Neural cell (in vitro differentiated cells): ENCODE data around the gene IQCH. TPM values are rescaled to one million over a fixed set of nuclear protein-coding genes. Genes with fewer than 3 reads are reported as not detected.

Experiments
- H2AFZ ChIP-seq: fragments of 200-600, 300-800 bp; sonication (generic), shearing (Covaris generic); 2 replicates; pipeline ENCODE4 v1.6.0; 2014; ENCODE audit warnings: low read depth, mild to moderate bottlenecking, antibody characterized with exemption, low read length, moderate library complexity
- H3F3A ChIP-seq: fragments of 200-600 bp; shearing (Covaris generic); 2 replicates; pipeline ENCODE4 v1.6.1; 2016; ENCODE audit warnings: mild to moderate bottlenecking, moderate library complexity, mixed read lengths, antibody characterized with exemption, low read length; ENCODE audit not compliant: insufficient read depth, poor library complexity, severe bottlenecking
- H3K27ac ChIP-seq: fragments of 200-600, 300-800 bp; sonication (generic), shearing (Covaris generic); 2 replicates; pipeline ENCODE4 v1.5.1; 2014; ENCODE audit warnings: mild to moderate bottlenecking, low read length, moderate library complexity
- H3K27me3 ChIP-seq: fragments of 300-800, 200-600 bp; sonication (generic), shearing (Covaris generic); 2 replicates; pipeline ENCODE4 v1.6.0; 2014; ENCODE audit warnings: mild to moderate bottlenecking, low read depth, low read length, moderate library complexity; ENCODE audit not compliant: insufficient read depth
- H3K36me3 ChIP-seq: fragments of 300-800, 200-600 bp; sonication (generic), shearing (Covaris generic); 2 replicates; pipeline ENCODE4 v1.5.1; 2014; ENCODE audit warnings: mild to moderate bottlenecking, antibody characterized with exemption, low read length, moderate library complexity; ENCODE audit not compliant: insufficient read depth
- H3K4me2 ChIP-seq: fragments of 300-800, 200-600 bp; sonication (generic), shearing (Covaris generic); 2 replicates; pipeline ENCODE4 v1.6.0; 2014; ENCODE audit warnings: mild to moderate bottlenecking, low read length
- H3K4me3 ChIP-seq: fragments of 300-800, 200-600 bp; sonication (generic), shearing (Covaris generic); 2 replicates; pipeline ENCODE4 v1.5.1; 2014; ENCODE audit warnings: mild to moderate bottlenecking, low read length, moderate library complexity
- H3K79me2 ChIP-seq: fragments of 200-600 bp; shearing (Covaris generic); replicated peaks from 2 replicates; pipeline ENCODE4 v1.6.0; 2014; ENCODE audit warnings: mild to moderate bottlenecking, low read length, moderate library complexity; ENCODE audit not compliant: insufficient read depth
- H3K9ac ChIP-seq: fragments of 300-800, 200-600 bp; sonication (generic), shearing (Covaris generic); 2 replicates; pipeline ENCODE4 v1.6.1; 2016; ENCODE audit warnings: mild to moderate bottlenecking, low read length, mixed read lengths
- H3K9me2 ChIP-seq: fragments of 200-600 bp; shearing (Covaris generic); 2 replicates; pipeline ENCODE4 v1.6.1; 2016; ENCODE audit warnings: mild to moderate bottlenecking, low read length, mixed read lengths; ENCODE audit not compliant: insufficient read depth
- H3K9me3 ChIP-seq: fragments of 200-600, 300-800 bp; sonication (generic), shearing (Covaris generic); 2 replicates; pipeline ENCODE4 v1.6.1; 2016; ENCODE audit warnings: mild to moderate bottlenecking, mixed run types, low read length, moderate library complexity, mixed read lengths
- H4K20me1 ChIP-seq: fragments of 200-600 bp; shearing (Covaris generic); 2 replicates; pipeline ENCODE4 v1.6.1; 2016; ENCODE audit warnings: mild to moderate bottlenecking, mixed run types; ENCODE audit not compliant: insufficient read depth
- EP300 ChIP-seq: fragments of 450-650 bp; conservative IDR thresholded peaks from 2 replicates; pipeline ENCODE4 v1.6.1; 2014; ENCODE audit warnings: antibody characterized with exemption, mild to moderate bottlenecking, moderate library complexity; ENCODE audit not compliant: poor library complexity, severe bottlenecking
- EZH2 ChIP-seq: fragments of 200-600, 300-800 bp; shearing (Covaris generic), sonication (generic); IDR thresholded peaks from 2 replicates; pipeline ENCODE4 v1.6.1; 2014; ENCODE audit warnings: antibody characterized with exemption, low read length, borderline replicate concordance, mild to moderate bottlenecking; ENCODE audit not compliant: insufficient read depth, poor library complexity, severe bottlenecking
- MXI1 ChIP-seq: fragments of 450-650 bp; conservative IDR thresholded peaks from 2 replicates; pipeline ENCODE4 v1.6.1; 2014; ENCODE audit warnings: antibody characterized with exemption, mild to moderate bottlenecking; ENCODE audit not compliant: poor library complexity, severe bottlenecking
- POLR2AphosphoS5 ChIP-seq: IDR thresholded peaks from 2 replicates; pipeline ENCODE4 v1.6.1; 2012
- RAD21 ChIP-seq: fragments of 450-650 bp; conservative IDR thresholded peaks from 2 replicates; pipeline ENCODE4 v1.6.1; 2014; ENCODE audit warnings: antibody characterized with exemption, mild to moderate bottlenecking, moderate library complexity
- SMC3 ChIP-seq: fragments of 450-650 bp; conservative IDR thresholded peaks from 2 replicates; pipeline ENCODE4 v1.6.1; 2014; ENCODE audit warnings: antibody characterized with exemption, mild to moderate bottlenecking, moderate library complexity; ENCODE audit not compliant: poor library complexity
- TAF1 ChIP-seq: IDR thresholded peaks from 2 replicates; pipeline ENCODE4 v1.6.1; 2012; ENCODE audit warnings: low read depth
- polyA plus RNA-seq: library from polyadenylated mRNA; depleted of rRNA; stranded (reverse); fragments of >200 nt; gene quantifications from 2 replicates; pipeline ENCODE4 v1.2.3, GENCODE V29; 2014
- TF ChIP-seq, protein P1 (sequence below): IDR thresholded peaks from 2 replicates; pipeline ENCODE4 v1.6.1; 2012; ENCODE audit warnings: borderline replicate concordance
- TF ChIP-seq, protein P2 (sequence below): fragments of 450-650 bp; IDR thresholded peaks from 2 replicates; pipeline ENCODE4 v1.5.1; 2014; ENCODE audit warnings: antibody characterized with exemption, mild to moderate bottlenecking, moderate library complexity; ENCODE audit not compliant: poor library complexity, severe bottlenecking

The IQCH gene
- polyA plus RNA-seq, 1 donor from 2014 or later, result 2.8 TPM

DNA sequence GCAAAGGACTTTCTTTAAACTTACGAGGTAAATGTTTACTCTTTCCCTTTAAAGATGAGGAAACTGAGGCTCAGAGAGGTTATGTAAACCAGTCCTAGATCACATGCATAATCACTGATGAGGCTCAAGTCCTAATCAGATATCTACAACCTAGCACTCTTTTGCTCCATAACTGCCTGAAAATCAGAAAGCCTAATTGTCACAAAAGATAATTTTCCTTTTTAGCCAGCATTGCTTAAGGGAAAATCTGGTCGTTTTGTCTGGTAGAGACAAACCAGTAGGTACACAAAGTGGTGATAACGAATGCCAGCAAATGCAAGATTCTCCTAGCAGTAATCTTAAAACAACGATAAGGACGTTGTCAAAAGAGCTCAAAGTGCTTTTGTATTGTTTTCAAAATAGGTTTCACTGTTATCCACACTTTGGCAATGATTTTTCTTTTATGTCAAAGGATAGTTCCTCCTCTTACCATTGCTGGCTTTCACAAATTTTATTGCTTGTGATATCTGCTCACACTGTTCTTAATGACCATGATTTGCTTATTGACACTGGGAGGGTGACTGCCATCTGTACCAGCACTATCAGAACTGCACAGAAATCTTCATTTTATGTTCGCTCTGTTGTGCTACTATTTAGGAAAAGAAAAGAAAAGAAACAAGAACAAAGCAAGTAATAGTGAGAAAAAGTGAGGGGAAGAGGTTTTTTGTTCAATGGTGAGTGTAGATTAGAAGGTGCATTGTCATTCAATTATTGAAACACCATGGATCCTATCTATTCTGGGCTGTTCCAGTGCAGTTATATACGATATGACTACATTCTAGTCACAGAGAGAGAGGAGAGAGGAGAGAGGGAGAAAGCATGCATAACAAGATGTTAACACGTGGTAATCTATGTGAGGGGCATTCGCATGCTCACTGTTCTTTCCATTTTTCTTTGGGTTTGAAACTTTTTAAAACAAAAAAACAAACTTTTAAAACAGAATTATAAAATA lies 13.7 kb downstream of the IQCH start:
- H2AFZ ChIP-seq, result no peak overlapping the region
- H3K27ac ChIP-seq, result no peak overlapping the region
- H4K20me1 ChIP-seq, result no peaks in the 10 kb centered on the region
- H3K27me3 ChIP-seq, result no peaks in the 10 kb centered on the region
- no peaks in the 10 kb centered on the region for H3K36me3 ChIP-seq
- no peaks in the 10 kb centered on the region for H3K9me2 ChIP-seq
- no peaks in the 10 kb centered on the region for H3F3A ChIP-seq
- TF ChIP-seq POLR2AphosphoS5, result no peak
- TF ChIP-seq RAD21, result no peak
- TF ChIP-seq EZH2, result no peak
- no peak for TF ChIP-seq TAF1
- TF ChIP-seq, protein P1, sequence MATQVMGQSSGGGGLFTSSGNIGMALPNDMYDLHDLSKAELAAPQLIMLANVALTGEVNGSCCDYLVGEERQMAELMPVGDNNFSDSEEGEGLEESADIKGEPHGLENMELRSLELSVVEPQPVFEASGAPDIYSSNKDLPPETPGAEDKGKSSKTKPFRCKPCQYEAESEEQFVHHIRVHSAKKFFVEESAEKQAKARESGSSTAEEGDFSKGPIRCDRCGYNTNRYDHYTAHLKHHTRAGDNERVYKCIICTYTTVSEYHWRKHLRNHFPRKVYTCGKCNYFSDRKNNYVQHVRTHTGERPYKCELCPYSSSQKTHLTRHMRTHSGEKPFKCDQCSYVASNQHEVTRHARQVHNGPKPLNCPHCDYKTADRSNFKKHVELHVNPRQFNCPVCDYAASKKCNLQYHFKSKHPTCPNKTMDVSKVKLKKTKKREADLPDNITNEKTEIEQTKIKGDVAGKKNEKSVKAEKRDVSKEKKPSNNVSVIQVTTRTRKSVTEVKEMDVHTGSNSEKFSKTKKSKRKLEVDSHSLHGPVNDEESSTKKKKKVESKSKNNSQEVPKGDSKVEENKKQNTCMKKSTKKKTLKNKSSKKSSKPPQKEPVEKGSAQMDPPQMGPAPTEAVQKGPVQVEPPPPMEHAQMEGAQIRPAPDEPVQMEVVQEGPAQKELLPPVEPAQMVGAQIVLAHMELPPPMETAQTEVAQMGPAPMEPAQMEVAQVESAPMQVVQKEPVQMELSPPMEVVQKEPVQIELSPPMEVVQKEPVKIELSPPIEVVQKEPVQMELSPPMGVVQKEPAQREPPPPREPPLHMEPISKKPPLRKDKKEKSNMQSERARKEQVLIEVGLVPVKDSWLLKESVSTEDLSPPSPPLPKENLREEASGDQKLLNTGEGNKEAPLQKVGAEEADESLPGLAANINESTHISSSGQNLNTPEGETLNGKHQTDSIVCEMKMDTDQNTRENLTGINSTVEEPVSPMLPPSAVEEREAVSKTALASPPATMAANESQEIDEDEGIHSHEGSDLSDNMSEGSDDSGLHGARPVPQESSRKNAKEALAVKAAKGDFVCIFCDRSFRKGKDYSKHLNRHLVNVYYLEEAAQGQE, result no peak
- TF ChIP-seq, protein P2, sequence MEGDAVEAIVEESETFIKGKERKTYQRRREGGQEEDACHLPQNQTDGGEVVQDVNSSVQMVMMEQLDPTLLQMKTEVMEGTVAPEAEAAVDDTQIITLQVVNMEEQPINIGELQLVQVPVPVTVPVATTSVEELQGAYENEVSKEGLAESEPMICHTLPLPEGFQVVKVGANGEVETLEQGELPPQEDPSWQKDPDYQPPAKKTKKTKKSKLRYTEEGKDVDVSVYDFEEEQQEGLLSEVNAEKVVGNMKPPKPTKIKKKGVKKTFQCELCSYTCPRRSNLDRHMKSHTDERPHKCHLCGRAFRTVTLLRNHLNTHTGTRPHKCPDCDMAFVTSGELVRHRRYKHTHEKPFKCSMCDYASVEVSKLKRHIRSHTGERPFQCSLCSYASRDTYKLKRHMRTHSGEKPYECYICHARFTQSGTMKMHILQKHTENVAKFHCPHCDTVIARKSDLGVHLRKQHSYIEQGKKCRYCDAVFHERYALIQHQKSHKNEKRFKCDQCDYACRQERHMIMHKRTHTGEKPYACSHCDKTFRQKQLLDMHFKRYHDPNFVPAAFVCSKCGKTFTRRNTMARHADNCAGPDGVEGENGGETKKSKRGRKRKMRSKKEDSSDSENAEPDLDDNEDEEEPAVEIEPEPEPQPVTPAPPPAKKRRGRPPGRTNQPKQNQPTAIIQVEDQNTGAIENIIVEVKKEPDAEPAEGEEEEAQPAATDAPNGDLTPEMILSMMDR, result no peak
- H3K4me2 ChIP-seq, result no peak overlapping the region
- H3K9me3 ChIP-seq, result no peaks in the 10 kb centered on the region
- H3K4me3 ChIP-seq, result no peak overlapping the region
- H3K79me2 ChIP-seq, result no peaks in the 10 kb centered on the region
- no peak overlapping the region for H3K9ac ChIP-seq

DNA sequence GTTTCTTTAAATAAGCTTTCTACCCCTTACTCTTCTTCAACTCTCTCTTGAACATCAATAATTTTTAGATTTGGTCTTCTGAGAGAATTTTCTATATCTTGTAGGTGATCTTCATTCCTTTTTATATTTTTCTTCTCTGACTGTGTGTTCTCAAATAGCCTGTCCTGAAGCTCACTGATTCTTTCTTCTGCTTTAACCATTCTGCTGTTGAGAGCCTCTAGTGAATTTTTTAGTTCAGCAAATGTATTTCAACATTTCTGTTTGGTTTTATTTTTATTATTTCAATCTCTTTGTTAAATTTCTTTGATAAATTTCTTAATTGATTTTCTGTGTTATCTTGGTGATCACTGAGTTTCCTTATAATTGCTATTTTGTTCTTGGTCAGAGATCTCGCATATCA lies 19.6 kb downstream of the IQCH start:
- H3K27me3 ChIP-seq, result no peaks in the 10 kb centered on the region
- no peaks in the 10 kb centered on the region for H3K79me2 ChIP-seq
- no peak overlapping the region for H3K4me3 ChIP-seq
- H3K4me2 ChIP-seq, result no peak overlapping the region
- H3F3A ChIP-seq, result no peaks in the 10 kb centered on the region
- TF ChIP-seq, protein P2, result no peak
- no peak for TF ChIP-seq EZH2
- TF ChIP-seq, protein P1, result no peak
- no peak for TF ChIP-seq EP300
- no peak for TF ChIP-seq RAD21
- no peak for TF ChIP-seq POLR2AphosphoS5
- no peak for TF ChIP-seq TAF1
- no peak for TF ChIP-seq MXI1
- no peak for TF ChIP-seq SMC3
- no peaks in the 10 kb centered on the region for H3K36me3 ChIP-seq
- H3K9me2 ChIP-seq, result no peaks in the 10 kb centered on the region
- no peak overlapping the region for H3K9ac ChIP-seq
- no peak overlapping the region for H2AFZ ChIP-seq
- no peaks in the 10 kb centered on the region for H3K9me3 ChIP-seq
- H4K20me1 ChIP-seq, result no peaks in the 10 kb centered on the region
- H3K27ac ChIP-seq, result no peak overlapping the region
